A549 (cell line): ENCODE measurements around the gene ZFPL1. TPM values are rescaled to one million over a fixed set of nuclear protein-coding genes. Genes with fewer than 3 reads are reported as not detected.
A peak's percentile ranks its signal among the peaks of the same experiment; 100 is the strongest.

Source experiments
- ATAC-seq, 2 experiments: fragments of 200-7000 bp in 1 of 2; fragments of >200 bp in 1 of 2; cut with Nextera tagmentation in 1 of 2; cut with Tn5 transposase in 1 of 2; 3 replicates each; pipeline versions ENCODE4 v1.8.0 to v1.9.1; 2018 to 2020; ENCODE audit warnings: mild to moderate bottlenecking in 1 of 2, moderate library complexity in 1 of 2
- CTCF ChIA-PET: fragments of 300-600 bp; sonication (Branson Sonifier 250); formaldehyde crosslinking; extraction: SDS; loops from one replicate; lab custom pipeline; 2021; ENCODE audit warnings: antibody characterized with exemption, inconsistent platforms; lab: Yijun Ruan, JAX
- POLR2A ChIA-PET: fragments of 350-600 bp; formaldehyde crosslinking; extraction: SDS; loops from one replicate; lab custom pipeline; 2021; ENCODE audit warnings: antibody characterized with exemption, inconsistent platforms; lab: Yijun Ruan, JAX
- DNase-seq, 2 experiments: peaks; one replicate each; pipeline versions ENCODE4 v3.0.0 to v3.0.0-alpha.2; 2011 to 2016; ENCODE audit warnings: low read depth in 1 of 2, low spot score in 1 of 2
- FAIRE-seq: peaks from 2 replicates; lab custom pipeline; 2011; peaks lifted over from hg19 to GRCh38; lab: Jason Lieb, UNC
- H3K27ac ChIP-seq, 2 experiments: fragments of >200 bp; sonication (Bioruptor Twin); formaldehyde crosslinking; 3 replicates each; pipeline ENCODE4 v1.5.1; 2016 to 2017
- H3K4me1 ChIP-seq: fragments of >200 bp; sonication (Bioruptor Twin); formaldehyde crosslinking; 3 replicates; pipeline ENCODE4 v1.6.1; 2016
- H3K4me2 ChIP-seq: fragments of >200 bp; sonication (Bioruptor Twin); formaldehyde crosslinking; 3 replicates; pipeline ENCODE4 v1.6.1; 2016
- H3K4me3 ChIP-seq: fragments of >200 bp; sonication (Bioruptor Twin); formaldehyde crosslinking; 3 replicates; pipeline ENCODE4 v1.5.1; 2016
- H3K9me3 ChIP-seq: fragments of >200 bp; sonication (Bioruptor Twin); formaldehyde crosslinking; 3 replicates; pipeline ENCODE4 v1.6.1; 2016
- BCL3 ChIP-seq: fragments of >200 bp; sonication (Bioruptor Twin); formaldehyde crosslinking; IDR thresholded peaks from 3 replicates; pipeline ENCODE4 v1.6.1; 2016
- CBX2 ChIP-seq: fragments of 200-600 bp; sonication (generic); IDR thresholded peaks from 2 replicates; pipeline ENCODE4 v1.6.1; 2016; ENCODE audit warnings: low read depth, mild to moderate bottlenecking, borderline replicate concordance
- CBX8 ChIP-seq: fragments of 200-600 bp; sonication (generic); IDR thresholded peaks from 2 replicates; pipeline ENCODE4 v1.6.1; 2016
- CEBPB ChIP-seq, 2 experiments: fragments of >200 bp in 1 of 2; sonication (Bioruptor Twin) in 1 of 2; formaldehyde crosslinking in 1 of 2; IDR thresholded peaks; 2 replicates each; pipeline ENCODE4 v1.6.1; 2012 to 2016
- CHD2 ChIP-seq: fragments of 150-350 bp; IDR thresholded peaks from 2 replicates; pipeline ENCODE4 v1.6.1; 2014; ENCODE audit warnings: low read length; ENCODE audit not compliant: partially characterized antibody
- CTCF ChIP-seq: fragments of >200 bp; sonication (Bioruptor Twin); formaldehyde crosslinking; IDR thresholded peaks from 3 replicates; pipeline ENCODE4 v1.5.1; 2016
- EHF ChIP-seq: fragments of 250-450 bp; sonication (Bioruptor Pico); IDR thresholded peaks from 2 replicates; pipeline ENCODE4 v1.5.0; 2020; ENCODE audit warnings: mild to moderate bottlenecking
- EHMT2 ChIP-seq: fragments of 200-600 bp; sonication (generic); IDR thresholded peaks from 2 replicates; pipeline ENCODE4 v1.6.1; 2016; ENCODE audit warnings: antibody characterized with exemption, low read depth, mild to moderate bottlenecking, moderate library complexity
- FOSB ChIP-seq: fragments of 250-450 bp; sonication (Bioruptor Pico); IDR thresholded peaks from 2 replicates; pipeline ENCODE4 v1.5.0; 2020; ENCODE audit warnings: mild to moderate bottlenecking, moderate library complexity
- HEYL ChIP-seq: fragments of 250-450 bp; sonication (Bioruptor Pico); IDR thresholded peaks from 2 replicates; pipeline ENCODE4 v1.8.0; 2021; ENCODE audit warnings: mild to moderate bottlenecking, moderate library complexity
- HMGXB4 ChIP-seq: fragments of 250-450 bp; sonication (Bioruptor Pico); IDR thresholded peaks from 2 replicates; pipeline ENCODE4 v1.5.0; 2021; ENCODE audit warnings: mild to moderate bottlenecking, moderate library complexity, borderline replicate concordance
- JUN ChIP-seq, 2 experiments: fragments of >200 bp; sonication (Bioruptor Twin); formaldehyde crosslinking; IDR thresholded peaks; 2 replicates in 1 of 2; 3 replicates in 1 of 2; pipeline ENCODE4 v1.6.1; 2016 to 2017
- KDM1A ChIP-seq: fragments of 200-600 bp; sonication (generic); IDR thresholded peaks from 2 replicates; pipeline ENCODE4 v1.6.1; 2016; ENCODE audit warnings: low read depth, mild to moderate bottlenecking
- MAZ ChIP-seq: fragments of 150-350 bp; IDR thresholded peaks from 2 replicates; pipeline ENCODE4 v1.6.1; 2014; ENCODE audit warnings: antibody characterized with exemption, low read depth, low read length, borderline replicate concordance
- MYC ChIP-seq: IDR thresholded peaks from 2 replicates; pipeline ENCODE4 v1.6.1; 2012; ENCODE audit warnings: mild to moderate bottlenecking, inconsistent platforms, low read length, improper control_type of control experiment, borderline replicate concordance
- NFE2L2 ChIP-seq: fragments of 150-350 bp; conservative IDR thresholded peaks from 2 replicates; pipeline ENCODE4 v1.6.1; 2014; ENCODE audit warnings: low read length
- NPAS2 ChIP-seq: fragments of 250-450 bp; sonication (Bioruptor Pico); IDR thresholded peaks from 2 replicates; pipeline ENCODE4 v1.8.0; 2022; ENCODE audit warnings: mild to moderate bottlenecking, moderate library complexity, borderline replicate concordance
- RAD21 ChIP-seq, 2 experiments: fragments of >200 bp in 1 of 2; sonication (Bioruptor Twin) in 1 of 2; formaldehyde crosslinking in 1 of 2; IDR thresholded peaks in 1 of 2; conservative IDR thresholded peaks in 1 of 2; 2 replicates in 1 of 2; 3 replicates in 1 of 2; pipeline ENCODE4 v1.6.1; 2012 to 2018; ENCODE audit warnings: inconsistent platforms in 1 of 2
- RCOR1 ChIP-seq: fragments of 150-350 bp; IDR thresholded peaks from 2 replicates; pipeline ENCODE4 v1.6.1; 2014; ENCODE audit warnings: antibody characterized with exemption, low read length, low read depth
- REST ChIP-seq: fragments of 200-600 bp; sonication (generic); IDR thresholded peaks from 2 replicates; pipeline ENCODE4 v1.6.1; 2016; ENCODE audit warnings: antibody characterized with exemption, mild to moderate bottlenecking, moderate library complexity
- SMC3 ChIP-seq: fragments of >200 bp; sonication (Bioruptor Twin); formaldehyde crosslinking; IDR thresholded peaks from 3 replicates; pipeline ENCODE4 v1.6.1; 2018; ENCODE audit warnings: inconsistent platforms
- USF2 ChIP-seq: fragments of 450-650 bp; IDR thresholded peaks from 2 replicates; pipeline ENCODE4 v1.6.1; 2014; ENCODE audit warnings: antibody characterized with exemption
- ZC3H11A ChIP-seq: fragments of 450-650 bp; IDR thresholded peaks from 2 replicates; pipeline ENCODE4 v1.6.1; 2014; ENCODE audit warnings: antibody characterized with exemption, mild to moderate bottlenecking
- ZNF302 ChIP-seq: fragments of 250-450 bp; sonication (Bioruptor Pico); IDR thresholded peaks from 2 replicates; pipeline ENCODE4 v1.9.0; 2021; ENCODE audit warnings: inconsistent platforms, mild to moderate bottlenecking, moderate library complexity
- WGBS: methylation state at CpG from one replicate; pipeline ENCODE4 v1.1.6; 2017; ENCODE audit errors: missing lambda C conversion rate; 5-methylcytosine and 5-hydroxymethylcytosine counted together
- polyA plus RNA-seq, 4 experiments: library from polyadenylated mRNA; depleted of rRNA in 3 of 4; stranded (reverse); fragments of >200 nt; fragmentation: RNase III in 1 of 4; extraction: RNeasy Plus Mini Kit Qiagen cat#74134 plus additional on column Dnase treatment in 1 of 4; gene quantifications; 2 replicates in 3 of 4; 3 replicates in 1 of 4; pipeline ENCODE4 v1.2.3, GENCODE V29; 2011 to 2017

Gene ZFPL1
- polyA plus RNA-seq, 2 of the 4 experiments (the other 2 are of a cell fraction), result 30.1 to 31.7 TPM

GRCh38 chr11:65110354-65110861, 26.4 kb downstream of the ZFPL1 start:
- ChIA-PET CTCF (interaction anchor here (0.6 to 6.6 kb wide), 38 partner anchors 8 to 399 kb away, joined by 3 to 153 read pairs (median 4); partner anchors contain the start of genes ARL2, CDCA5, FAU and MRPL49), POLR2A (interaction anchor here (1.2 to 3.4 kb wide), 4 partner anchors 9 to 25 kb away, joined by 4 to 24 read pairs (median 10); partner anchors contain the start of genes FAU, MRPL49 and SYVN1)
- FAIRE-seq (no peak), DNase-seq (peak; percentile 81 to 86), ATAC-seq (peak; percentile 33 to 70)
- H3K9me3 ChIP-seq, result no peaks in the 10 kb centered on the region
- WGBS, result 6% methylated on average over 16 of the region's 18 CpGs
- peak overlapping the region in 1 of 2 experiments; percentile 69; a peak in 3 of 6 replicates for H3K27ac ChIP-seq
- H3K4me1 ChIP-seq, result peaks cover 22% of the 10 kb centered on the region; the same call in 2 of the 3 replicates
- H3K4me2 ChIP-seq, result peak overlapping the region; percentile 35; the same call in 2 of the 3 replicates
- no peak overlapping the region for H3K4me3 ChIP-seq
- TF ChIP-seq HEYL (CRISPR knock-in tag), result no peak
- TF ChIP-seq JUN (IDR thresholded peaks at IDR 0.05), result 0 out of 5 replicates have a peak, but pooled peaks of 1 of the 2 experiments have one; percentile 38
- TF ChIP-seq RAD21 (conservative IDR thresholded peaks at IDR 0.05 in 1 of 2, IDR thresholded peaks at IDR 0.05 in 1 of 2), result peak; percentile 49 to 53; a peak in 4 of 5 replicates
- peak; percentile 52 for TF ChIP-seq SMC3
- TF ChIP-seq RCOR1, result no peak
- peak; percentile 73 for TF ChIP-seq CTCF
- peak in 1 of 2 experiments; percentile 60; a peak in 2 of 4 replicates for TF ChIP-seq CEBPB (IDR thresholded peaks at IDR 0.05)

- Histone ChIP-seq H3K27ac (no peak overlapping the region), H3K4me3 (no peak overlapping the region; the same call in 2 of the 3 replicates), H3K9me3 (no peaks in the 10 kb centered on the region), H3K4me2 (peak overlapping the region; percentile 100; the same call in 2 of the 3 replicates), H3K4me1 (peaks cover 26% of the 10 kb centered on the region; the same call in 2 of the 3 replicates)
- DNase-seq (no peak), ATAC-seq (no peak; a peak in 1 of 6 replicates), FAIRE-seq (no peak)
- 63% methylated on average over 28 of the region's 31 CpGs for WGBS
- TF ChIP-seq CHD2 (no peak), NPAS2 (CRISPR knock-in tag) (no peak), USF2 (no peak), MAZ (no peak), EHF (CRISPR knock-in tag) (no peak), REST (no peak), FOSB (no peak), MYC (no peak), HMGXB4 (CRISPR knock-in tag) (no peak), ZC3H11A (no peak), CBX8 (no peak), EHMT2 (no peak), HEYL (CRISPR knock-in tag) (no peak), BCL3 (no peak), NFE2L2 (no peak), RCOR1 (no peak), KDM1A (no peak), CBX2 (no peak), ZNF302 (CRISPR knock-in tag) (no peak), RAD21 (conservative IDR thresholded peaks at IDR 0.05 in 1 of 2, IDR thresholded peaks at IDR 0.05 in 1 of 2) (no peak)
- POLR2A ChIA-PET, result interaction anchor here (0.6 to 3.4 kb wide), 14 partner anchors 8 to 267 kb away, joined by 3 to 24 read pairs (median 3); partner anchors contain the start of genes ARL2, CDC42BPG, DPF2 and FAU
- CTCF ChIA-PET, result interaction anchor here (0.6 to 6.6 kb wide), 38 partner anchors 8 to 398 kb away, joined by 3 to 153 read pairs (median 6); partner anchors contain the start of genes ARL2, CDCA5, FAU and MRPL49
Measured at GRCh38 chr11:65111159-65111743, 27.2 kb downstream of the ZFPL1 start.
